ENCODE data around the gene OR2W1. TPM values are rescaled to one million over a fixed set of nuclear protein-coding genes. Genes with fewer than 3 reads are reported as not detected.

The OR2W1 gene, protein sequence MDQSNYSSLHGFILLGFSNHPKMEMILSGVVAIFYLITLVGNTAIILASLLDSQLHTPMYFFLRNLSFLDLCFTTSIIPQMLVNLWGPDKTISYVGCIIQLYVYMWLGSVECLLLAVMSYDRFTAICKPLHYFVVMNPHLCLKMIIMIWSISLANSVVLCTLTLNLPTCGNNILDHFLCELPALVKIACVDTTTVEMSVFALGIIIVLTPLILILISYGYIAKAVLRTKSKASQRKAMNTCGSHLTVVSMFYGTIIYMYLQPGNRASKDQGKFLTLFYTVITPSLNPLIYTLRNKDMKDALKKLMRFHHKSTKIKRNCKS
- not detected for total RNA-seq

GRCh38 chr6:29045075-29045474 is at the start of gene OR2W1:
TSS of gene OR2W1 (minus strand) at chr6:29045175. CDS start at chr6:29045175, 0 bp downstream.
- intact Hi-C loops (cut with DNase I; ENCODE audit: low total_unique reads), result no loop called here

DNA sequence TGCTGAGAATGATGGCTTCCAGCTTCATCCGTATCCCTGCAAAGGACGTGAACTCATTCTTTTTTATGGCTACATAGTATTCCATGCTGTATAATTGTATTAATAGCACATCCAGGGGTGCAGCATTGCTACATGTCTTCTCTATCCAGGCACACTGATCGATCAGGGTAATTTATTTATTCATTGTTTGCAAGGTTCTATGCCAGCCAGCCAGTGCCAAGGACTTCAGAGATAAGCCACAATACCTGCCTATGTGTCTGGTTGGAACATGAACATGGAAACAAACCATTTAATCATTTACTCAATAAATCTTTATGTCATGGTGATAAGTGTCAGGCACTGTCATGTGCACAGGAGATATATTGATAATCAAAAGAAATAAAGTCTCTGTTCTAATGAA is 48.0 kb upstream of the OR2W1 start:
- no peaks in the 10 kb centered on the region for H3K36me3 ChIP-seq
- no peak for TF ChIP-seq POLR2AphosphoS5 (IDR thresholded peaks at IDR 0.05)
- TF ChIP-seq, protein P1, sequence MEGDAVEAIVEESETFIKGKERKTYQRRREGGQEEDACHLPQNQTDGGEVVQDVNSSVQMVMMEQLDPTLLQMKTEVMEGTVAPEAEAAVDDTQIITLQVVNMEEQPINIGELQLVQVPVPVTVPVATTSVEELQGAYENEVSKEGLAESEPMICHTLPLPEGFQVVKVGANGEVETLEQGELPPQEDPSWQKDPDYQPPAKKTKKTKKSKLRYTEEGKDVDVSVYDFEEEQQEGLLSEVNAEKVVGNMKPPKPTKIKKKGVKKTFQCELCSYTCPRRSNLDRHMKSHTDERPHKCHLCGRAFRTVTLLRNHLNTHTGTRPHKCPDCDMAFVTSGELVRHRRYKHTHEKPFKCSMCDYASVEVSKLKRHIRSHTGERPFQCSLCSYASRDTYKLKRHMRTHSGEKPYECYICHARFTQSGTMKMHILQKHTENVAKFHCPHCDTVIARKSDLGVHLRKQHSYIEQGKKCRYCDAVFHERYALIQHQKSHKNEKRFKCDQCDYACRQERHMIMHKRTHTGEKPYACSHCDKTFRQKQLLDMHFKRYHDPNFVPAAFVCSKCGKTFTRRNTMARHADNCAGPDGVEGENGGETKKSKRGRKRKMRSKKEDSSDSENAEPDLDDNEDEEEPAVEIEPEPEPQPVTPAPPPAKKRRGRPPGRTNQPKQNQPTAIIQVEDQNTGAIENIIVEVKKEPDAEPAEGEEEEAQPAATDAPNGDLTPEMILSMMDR (IDR thresholded peaks at IDR 0.05), result no peak
- no peak for TF ChIP-seq POLR2A (IDR thresholded peaks at IDR 0.05)
- H3K27ac ChIP-seq, result no peak overlapping the region
- no peak for DNase-seq (ENCODE audit: low spot score in 2 of 2)
- intact Hi-C loops (cut with DNase I; ENCODE audit: low total_unique reads), result no loop called here
- H3K4me3 ChIP-seq, result no peak overlapping the region
- H3K9me3 ChIP-seq, result no peaks in the 10 kb centered on the region
- H3K27me3 ChIP-seq, result no peaks in the 10 kb centered on the region
- H3K4me1 ChIP-seq, result no peaks in the 10 kb centered on the region

More at GRCh38 chr6:29045075-29045474, at the start of gene OR2W1:
- H3K36me3 ChIP-seq, result no peaks in the 10 kb centered on the region
- no peaks in the 10 kb centered on the region for H3K9me3 ChIP-seq
- no peak for TF ChIP-seq POLR2A (IDR thresholded peaks at IDR 0.05)
- TF ChIP-seq, protein P1 (IDR thresholded peaks at IDR 0.05), result no peak
- no peak for TF ChIP-seq POLR2AphosphoS5 (IDR thresholded peaks at IDR 0.05)
- no peaks in the 10 kb centered on the region for H3K4me1 ChIP-seq
- no peak within 1 kb of the TSS for H3K27ac ChIP-seq
- H3K27me3 ChIP-seq, result peaks cover 0 to 27% of the 10 kb centered on the region in 2 donors
- H3K4me3 ChIP-seq, result no peak within 1 kb of the TSS
- DNase-seq (ENCODE audit: low spot score in 2 of 2), result no peak

DNA sequence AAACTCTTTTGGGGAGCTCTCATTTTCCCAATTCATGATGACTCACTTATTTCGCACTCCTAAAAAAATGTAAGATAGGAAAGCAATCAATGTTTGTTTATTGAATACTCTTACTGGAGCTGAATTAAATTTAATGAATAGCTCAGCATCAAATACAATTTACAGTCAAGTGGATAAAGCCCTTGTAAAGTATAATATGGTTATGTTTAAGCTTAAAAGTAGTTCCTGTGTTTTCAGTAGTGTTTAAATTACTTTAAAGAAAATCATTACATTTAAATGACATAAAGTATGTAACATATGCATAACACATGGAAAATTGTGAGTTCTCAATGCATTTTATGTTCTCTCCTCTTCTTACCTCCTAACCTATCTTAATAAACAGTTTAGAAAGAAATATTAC is 42.2 kb upstream of the OR2W1 start, which contains the start of gene OR2B3:
TSS of gene OR2B3 (minus strand) at position 101 of the 400 bp plus-strand sequence. CDS start at position 36, 65 bp downstream.
- Histone ChIP-seq H3K27ac (no peak within 1 kb of the TSS), H3K4me1 (no peaks in the 10 kb centered on the region), H3K4me3 (no peak within 1 kb of the TSS), H3K9me3 (no peaks in the 10 kb centered on the region), H3K27me3 (no peaks in the 10 kb centered on the region), H3K36me3 (no peaks in the 10 kb centered on the region)
- no peak for DNase-seq (ENCODE audit: low spot score in 2 of 2)
- TF ChIP-seq POLR2AphosphoS5 (IDR thresholded peaks at IDR 0.05), result no peak
- TF ChIP-seq, protein P1 (IDR thresholded peaks at IDR 0.05), result no peak
- TF ChIP-seq POLR2A (IDR thresholded peaks at IDR 0.05), result no peak
- intact Hi-C loops (cut with DNase I; ENCODE audit: low total_unique reads), result no loop called here

DNA sequence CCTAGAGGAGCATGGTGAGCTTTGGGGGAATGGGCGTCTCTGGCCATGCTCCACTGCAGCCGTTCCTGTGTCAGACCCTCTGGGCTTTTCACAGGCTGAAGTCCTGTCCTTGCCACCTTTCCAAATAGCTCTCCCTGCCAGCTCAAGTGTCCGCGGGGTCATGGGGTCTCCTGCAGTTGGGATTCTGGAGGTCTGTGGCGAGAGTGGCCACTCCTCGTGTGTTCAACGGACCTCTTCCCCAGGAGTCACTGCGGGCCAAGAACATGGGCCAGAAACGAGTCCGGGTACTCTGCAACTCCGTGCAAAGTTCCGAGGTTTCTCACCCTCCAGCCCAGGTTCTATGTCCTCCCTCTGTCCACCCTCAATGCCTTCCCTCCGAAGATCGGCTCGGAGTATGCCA is 37.5 kb upstream of the OR2W1 start:
- Histone ChIP-seq H3K27ac (no peak overlapping the region), H3K4me3 (no peak overlapping the region), H3K4me1 (no peaks in the 10 kb centered on the region), H3K27me3 (no peaks in the 10 kb centered on the region), H3K36me3 (no peaks in the 10 kb centered on the region), H3K9me3 (no peaks in the 10 kb centered on the region)
- intact Hi-C loops (cut with DNase I; ENCODE audit: low total_unique reads), result no loop called here
- no peak for DNase-seq (ENCODE audit: low spot score in 2 of 2)
- no peak for TF ChIP-seq POLR2AphosphoS5 (IDR thresholded peaks at IDR 0.05)
- TF ChIP-seq, protein P1 (IDR thresholded peaks at IDR 0.05), result no peak
- TF ChIP-seq POLR2A (IDR thresholded peaks at IDR 0.05), result no peak

DNA sequence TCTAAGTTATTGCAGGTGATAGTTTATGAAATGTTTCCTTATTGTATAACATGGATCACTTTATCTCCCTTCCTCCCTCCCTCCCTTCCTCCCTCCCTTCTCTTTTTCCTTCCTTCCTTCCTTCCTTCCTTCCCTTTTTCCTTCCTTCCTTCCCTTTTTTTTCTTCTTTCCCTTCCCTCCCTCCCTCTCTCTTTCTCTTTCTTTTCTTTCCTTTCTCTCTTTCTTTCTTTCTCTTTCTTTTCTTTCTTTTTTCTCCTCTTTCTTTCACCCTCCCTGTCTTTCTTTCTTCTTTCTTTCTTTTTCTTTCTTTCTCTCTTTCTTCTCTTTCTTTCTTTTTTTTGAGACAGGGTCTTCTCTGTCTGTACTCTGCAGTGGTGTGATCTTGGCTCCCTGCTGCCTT is 36.3 kb upstream of the OR2W1 start:
- H3K4me3 ChIP-seq, result no peak overlapping the region
- no peak for DNase-seq (ENCODE audit: low spot score in 2 of 2)
- intact Hi-C loops (cut with DNase I; ENCODE audit: low total_unique reads), result no loop called here
- H3K4me1 ChIP-seq, result no peaks in the 10 kb centered on the region
- no peak overlapping the region for H3K27ac ChIP-seq
- H3K36me3 ChIP-seq, result no peaks in the 10 kb centered on the region
- TF ChIP-seq, protein P1 (IDR thresholded peaks at IDR 0.05), result no peak
- TF ChIP-seq POLR2AphosphoS5 (IDR thresholded peaks at IDR 0.05) (no peak), POLR2A (IDR thresholded peaks at IDR 0.05) (no peak)
- H3K9me3 ChIP-seq, result no peaks in the 10 kb centered on the region
- H3K27me3 ChIP-seq, result no peaks in the 10 kb centered on the region
